Measurements from ENCODE around the gene FER.

DNA sequence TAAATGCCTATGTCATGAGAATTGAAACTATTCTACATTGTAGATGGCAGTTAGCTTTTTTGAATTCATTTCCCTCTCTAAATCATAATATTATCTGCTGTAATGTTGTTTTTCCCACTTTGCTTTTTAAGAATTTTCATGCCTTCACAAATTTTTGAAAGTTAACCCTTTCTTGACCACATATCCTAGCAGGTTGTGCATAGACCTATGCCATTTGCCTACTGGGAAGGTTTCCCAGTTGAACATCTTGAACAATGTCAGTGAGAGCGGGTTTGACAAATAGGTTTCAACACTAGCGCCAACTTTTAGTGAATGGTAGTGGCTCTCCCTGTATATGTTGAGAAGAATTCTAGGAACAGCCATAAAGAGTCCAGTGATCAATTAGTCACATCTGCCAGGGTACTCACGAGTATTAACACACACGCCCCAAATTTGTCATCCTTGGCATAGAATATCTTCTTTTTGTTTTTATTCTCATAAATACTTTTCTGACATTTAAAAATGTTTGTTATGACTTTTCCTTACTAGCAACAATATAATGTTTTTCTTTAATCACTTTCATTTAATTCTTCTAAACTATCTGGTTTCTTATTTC, 354.5 kb downstream of the FER start:
- TF ChIP-seq, protein P1, sequence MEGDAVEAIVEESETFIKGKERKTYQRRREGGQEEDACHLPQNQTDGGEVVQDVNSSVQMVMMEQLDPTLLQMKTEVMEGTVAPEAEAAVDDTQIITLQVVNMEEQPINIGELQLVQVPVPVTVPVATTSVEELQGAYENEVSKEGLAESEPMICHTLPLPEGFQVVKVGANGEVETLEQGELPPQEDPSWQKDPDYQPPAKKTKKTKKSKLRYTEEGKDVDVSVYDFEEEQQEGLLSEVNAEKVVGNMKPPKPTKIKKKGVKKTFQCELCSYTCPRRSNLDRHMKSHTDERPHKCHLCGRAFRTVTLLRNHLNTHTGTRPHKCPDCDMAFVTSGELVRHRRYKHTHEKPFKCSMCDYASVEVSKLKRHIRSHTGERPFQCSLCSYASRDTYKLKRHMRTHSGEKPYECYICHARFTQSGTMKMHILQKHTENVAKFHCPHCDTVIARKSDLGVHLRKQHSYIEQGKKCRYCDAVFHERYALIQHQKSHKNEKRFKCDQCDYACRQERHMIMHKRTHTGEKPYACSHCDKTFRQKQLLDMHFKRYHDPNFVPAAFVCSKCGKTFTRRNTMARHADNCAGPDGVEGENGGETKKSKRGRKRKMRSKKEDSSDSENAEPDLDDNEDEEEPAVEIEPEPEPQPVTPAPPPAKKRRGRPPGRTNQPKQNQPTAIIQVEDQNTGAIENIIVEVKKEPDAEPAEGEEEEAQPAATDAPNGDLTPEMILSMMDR (IDR thresholded peaks at IDR 0.05; ENCODE audit: insufficient read depth, low read length, poor library complexity, severe bottlenecking) = no peak
- TF ChIP-seq EZH2phosphoT487 (conservative IDR thresholded peaks at IDR 0.05; ENCODE audit: low read length) = no peak

Data from SU-DHL-6 (cell line).